ENCODE measurements around the gene EFNB1. TPM values are rescaled to one million over a fixed set of nuclear protein-coding genes. Genes with fewer than 3 reads are reported as not detected.

EFNB1 gene
- total RNA-seq = 18.5 and 42.6 TPM in 2 replicates

GRCh38 chrX:68828740-68829581, at the start of gene EFNB1:
TSS of gene EFNB1 (plus strand) at chrX:68829021. CDS start at chrX:68829777, 756 bp downstream.

Other genes starting within 250 kb of the EFNB1 start
- gene STARD8, start 181.4 kb upstream of the EFNB1 start, total RNA-seq = 3.2 and 6.1 TPM in 2 replicates

Measured in epithelial cell of umbilical artery (primary cell).